ENCODE data around the gene UGT3A2.

DNA sequence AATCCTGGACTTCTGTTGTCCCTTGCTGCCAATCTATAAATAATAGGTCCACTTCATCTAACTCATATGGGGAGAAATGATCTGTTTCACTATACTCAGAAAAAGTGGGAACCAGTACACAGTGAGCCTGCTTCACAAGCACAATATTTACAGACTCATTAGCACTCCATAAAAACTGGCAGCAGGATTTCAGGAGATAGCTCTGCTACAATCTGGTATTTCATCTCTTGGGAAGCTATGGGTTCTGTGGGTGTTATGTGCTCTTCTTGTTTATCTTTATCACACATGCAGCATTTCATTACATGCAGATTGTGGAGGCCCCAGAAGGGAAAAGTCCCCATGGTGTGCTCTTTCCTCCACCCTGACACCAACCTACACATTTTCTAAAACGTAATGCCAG, 33.2 kb downstream of the UGT3A2 start:
- TF ChIP-seq GATA2 (IDR thresholded peaks at IDR 0.05; ENCODE audit: low read depth, low read length) (0 out of 2 replicates have a peak, but pooled peaks have one; percentile 39), GATA3 (IDR thresholded peaks at IDR 0.05; ENCODE audit: low read depth, low read length) (no peak)

Data from SH-SY5Y (cell line).